ENCODE results near the gene ANKRD39. TPM values are rescaled to one million over a fixed set of nuclear protein-coding genes. Genes with fewer than 3 reads are reported as not detected.

The ANKRD39 gene
- total and polyA plus RNA-seq, 2 of the 8 experiments (the other 6 are each of a cell fraction or from before 2014, with no cell fraction given) = 18.5 to 21.3 TPM

GRCh38 chr2:96878171-96878570, 20.4 kb upstream of the ANKRD39 start (continued):
- no peak for TF ChIP-seq SP1 (IDR thresholded peaks at IDR 0.05; ENCODE audit: low read depth, low read length)
- no peak for TF ChIP-seq JUND (IDR thresholded peaks at IDR 0.05; ENCODE audit: low read length)
- no peak for TF ChIP-seq CBX5 (IDR thresholded peaks at IDR 0.05; ENCODE audit: low read depth, low read length)
- no peak for TF ChIP-seq SUZ12 (IDR thresholded peaks at IDR 0.05; ENCODE audit: low read length)

Data from H1 (cell line).